ENCODE measurements around the gene PLAC1.

The PLAC1 gene

GRCh38 chrX:134658002-134658759 lies at the start of gene PLAC1:
TSS of gene PLAC1 (minus strand) at chrX:134658471. CDS start at chrX:134566682, 91,789 bp downstream.
- peak; percentile 2 for DNase-seq

- no peak for DNase-seq
Measured at GRCh38 chrX:134706138-134706537, 47.9 kb upstream of the PLAC1 start.

DNA sequence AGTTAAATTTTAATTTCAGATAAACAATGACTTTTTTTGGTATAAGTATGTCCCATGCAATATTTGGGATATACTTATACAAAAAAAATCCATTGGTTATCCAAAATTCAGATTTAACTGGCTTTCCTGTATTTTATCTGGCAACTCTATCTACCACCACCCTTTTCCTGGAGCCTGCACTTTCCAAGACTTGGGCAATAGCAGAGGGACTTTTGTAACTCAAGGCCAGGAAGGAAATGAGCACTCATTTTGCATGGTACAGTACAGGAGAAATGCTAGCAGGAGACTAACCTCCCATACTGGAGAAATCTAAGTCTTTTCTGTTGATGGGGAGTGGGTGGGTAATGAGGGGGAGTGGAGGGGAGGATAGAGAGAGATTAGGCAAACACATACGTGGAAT lies 37.7 kb upstream of the PLAC1 start:
- no peak for DNase-seq

DNA sequence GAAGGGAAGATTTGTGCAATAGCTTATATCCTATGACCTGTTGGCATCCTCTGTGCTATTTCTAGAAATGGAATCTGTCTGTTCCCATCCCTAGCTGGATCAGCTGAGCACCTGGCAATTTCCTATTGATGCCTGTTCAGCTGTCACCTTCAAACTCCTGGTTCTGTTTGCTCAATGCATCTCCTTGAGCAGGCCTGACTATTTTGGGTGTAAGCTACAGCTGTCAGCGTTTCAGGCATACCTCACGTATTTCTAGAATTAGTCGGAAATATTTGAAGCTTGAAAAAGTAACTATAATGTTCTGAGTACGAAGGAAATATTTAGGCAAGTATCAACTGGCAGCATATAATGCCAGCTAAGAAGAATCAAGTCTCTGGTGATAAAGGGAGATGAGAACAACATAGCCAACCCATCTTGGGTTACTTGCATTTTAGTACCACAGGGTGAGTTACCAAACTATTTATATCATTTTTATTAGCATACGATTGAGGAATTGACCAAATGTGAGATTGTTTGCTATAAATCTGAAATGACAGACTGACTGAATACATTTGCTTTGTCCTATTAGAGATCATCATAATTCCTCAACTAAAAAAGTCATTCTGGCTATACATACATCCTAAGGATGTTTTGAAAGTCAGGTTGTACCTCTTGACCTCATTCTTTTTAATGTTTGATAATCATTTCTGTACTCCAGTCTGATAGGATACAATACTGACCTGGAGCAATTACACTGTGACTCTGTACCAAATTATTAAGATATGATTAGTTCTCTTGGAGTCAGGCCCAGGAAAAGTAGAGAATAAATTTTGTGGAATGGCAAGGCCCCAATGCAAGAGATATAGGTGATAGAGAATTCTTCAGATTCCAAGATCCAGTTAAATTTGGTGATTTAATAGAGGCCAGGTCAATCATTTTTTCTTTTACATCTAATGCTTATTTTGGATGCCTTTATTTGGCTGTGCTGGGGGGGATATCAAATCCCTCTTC lies 36.4 kb upstream of the PLAC1 start:
- DNase-seq: no peak

- DNase-seq: no peak
Measured at GRCh38 chrX:134693644-134694043, 35.4 kb upstream of the PLAC1 start.

DNA sequence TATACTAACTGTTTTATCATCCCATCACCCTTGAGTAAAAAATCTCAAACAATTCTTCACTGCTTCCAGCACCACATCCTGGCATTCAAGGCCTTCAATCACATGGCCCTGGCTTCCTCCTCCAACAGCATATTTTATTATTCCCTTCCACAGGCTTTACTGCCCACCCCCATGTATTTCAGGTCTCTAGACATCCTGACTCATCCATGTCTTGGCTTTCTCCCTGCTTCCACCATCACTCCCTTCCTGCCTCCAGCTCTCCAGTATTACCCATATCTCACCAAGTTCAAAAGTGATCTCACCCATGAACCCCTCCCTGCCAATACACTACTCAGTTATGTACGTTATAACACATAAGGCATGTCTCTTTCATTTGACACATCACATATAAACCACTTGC lies 34.7 kb upstream of the PLAC1 start:
- no peak for DNase-seq

GRCh38 chrX:134692233-134692632 lies 34.0 kb upstream of the PLAC1 start:
- no peak for DNase-seq

DNA sequence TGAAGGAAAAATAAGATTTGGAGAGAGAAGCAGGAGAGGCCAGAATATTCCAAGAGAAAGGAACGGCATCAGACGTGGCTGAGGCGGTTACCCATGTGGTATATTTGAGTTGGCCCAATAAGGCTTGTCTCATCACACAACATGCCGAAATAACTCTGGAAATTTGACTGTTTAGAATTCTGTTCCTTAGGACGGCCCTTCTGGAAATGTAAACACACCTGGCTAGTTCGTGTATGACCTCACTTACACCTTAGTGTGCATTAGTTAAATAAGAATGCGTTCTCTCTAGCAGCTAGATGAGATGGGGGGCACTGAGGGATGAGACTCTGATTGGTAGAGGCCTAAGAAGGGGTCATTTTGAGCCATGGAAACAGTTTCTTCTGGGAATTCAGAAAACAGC lies 33.2 kb upstream of the PLAC1 start:
- DNase-seq: no peak

DNA sequence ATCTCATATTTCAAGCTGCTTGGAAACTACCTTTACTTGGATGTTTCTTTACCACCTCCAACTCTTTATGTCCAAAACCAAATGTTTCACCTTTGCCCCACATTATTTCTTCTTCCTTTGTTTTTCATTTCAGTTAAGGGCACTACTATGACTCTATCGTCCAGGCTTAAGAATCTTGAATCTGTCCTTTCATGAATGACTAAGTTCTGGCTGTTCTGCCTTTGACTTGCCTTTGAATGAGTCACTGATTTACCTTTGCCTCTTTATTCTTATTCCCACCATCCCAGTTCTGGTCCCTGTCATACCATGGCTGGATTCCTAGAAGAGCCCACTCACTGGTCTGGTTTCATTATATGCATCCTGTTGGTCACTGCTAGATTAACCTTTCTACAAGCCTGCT lies 30.6 kb upstream of the PLAC1 start:
- DNase-seq: no peak

DNA sequence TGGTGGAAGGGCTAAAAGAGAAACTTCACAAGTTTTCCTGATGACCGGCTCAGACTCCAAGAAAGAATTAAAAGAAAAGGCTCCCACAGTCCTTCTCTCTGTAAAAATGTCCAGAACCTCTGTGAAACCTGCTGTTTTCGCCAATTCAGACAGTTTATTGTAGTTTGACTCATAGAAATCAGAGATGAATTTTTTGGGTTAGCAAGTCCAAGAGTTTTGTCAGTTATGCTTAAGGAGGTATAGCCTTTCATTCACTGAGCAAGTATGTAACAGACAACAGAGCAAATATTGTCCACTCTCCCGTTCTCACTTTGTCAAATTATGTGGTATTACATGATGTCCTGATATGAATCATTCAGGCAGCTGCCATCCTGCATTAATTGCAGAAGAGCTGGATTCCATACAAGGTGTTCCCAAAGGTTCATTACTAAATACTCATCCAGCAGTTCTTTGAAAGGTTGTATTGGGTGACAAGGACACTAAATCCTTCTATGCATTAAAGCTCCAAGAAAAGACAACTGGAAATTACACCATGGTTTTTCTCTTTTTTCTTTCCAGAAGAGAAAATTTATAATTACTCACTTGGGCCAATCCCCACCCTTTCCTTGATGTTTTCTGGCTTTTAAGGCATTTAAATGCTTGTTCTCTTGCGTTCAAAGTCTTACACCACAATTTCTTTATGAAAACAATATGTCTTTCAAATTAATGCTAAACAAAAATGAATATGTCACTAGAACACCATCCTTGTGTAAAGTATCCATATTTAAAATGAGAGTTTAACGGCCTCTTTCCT lies 30.0 kb upstream of the PLAC1 start:
- no peak for DNase-seq

- no peak for DNase-seq
Measured at GRCh38 chrX:134685668-134686067, 27.4 kb upstream of the PLAC1 start.

DNA sequence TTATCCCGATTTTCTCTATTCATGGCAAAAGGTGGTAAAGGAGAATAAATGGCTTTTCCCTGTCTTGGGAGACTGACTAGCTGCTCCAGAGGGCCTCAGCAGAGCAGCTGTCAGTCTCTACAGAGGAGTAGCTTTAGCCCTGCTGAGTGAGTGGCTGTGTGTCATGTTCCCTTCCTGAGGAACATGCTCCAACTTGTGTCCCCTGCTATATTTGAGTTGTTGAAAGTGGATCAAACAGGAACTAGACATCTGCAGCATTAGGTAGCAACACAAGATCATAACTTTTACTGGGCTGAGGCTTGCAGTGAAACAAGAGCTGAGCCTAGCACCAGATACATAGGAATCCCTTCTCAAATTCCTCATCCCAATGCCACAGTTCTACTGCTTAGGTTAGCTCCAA lies 26.7 kb upstream of the PLAC1 start:
- DNase-seq: no peak

- DNase-seq: peak; percentile 53
Measured at GRCh38 chrX:134683351-134684005, 25.2 kb upstream of the PLAC1 start.

DNA sequence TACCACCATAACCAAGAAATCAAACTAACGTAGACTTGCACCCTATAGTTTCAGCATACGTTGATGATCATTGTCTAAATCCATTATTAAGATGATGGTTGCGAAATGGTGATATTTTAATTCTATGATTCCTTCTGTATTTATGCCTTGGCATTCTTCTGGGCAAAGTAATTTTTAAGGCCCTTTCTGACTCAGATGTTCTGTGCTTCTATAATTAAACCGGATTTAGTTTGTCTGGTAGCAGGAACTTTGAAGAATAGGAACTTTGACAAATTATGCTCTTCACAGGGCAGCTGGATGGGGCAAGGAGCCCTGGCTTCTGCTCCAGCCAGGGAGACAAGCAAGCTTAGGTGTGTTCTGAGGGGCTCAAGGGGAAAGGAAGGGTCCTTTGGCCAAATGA lies 23.8 kb upstream of the PLAC1 start:
- DNase-seq: no peak

DNA sequence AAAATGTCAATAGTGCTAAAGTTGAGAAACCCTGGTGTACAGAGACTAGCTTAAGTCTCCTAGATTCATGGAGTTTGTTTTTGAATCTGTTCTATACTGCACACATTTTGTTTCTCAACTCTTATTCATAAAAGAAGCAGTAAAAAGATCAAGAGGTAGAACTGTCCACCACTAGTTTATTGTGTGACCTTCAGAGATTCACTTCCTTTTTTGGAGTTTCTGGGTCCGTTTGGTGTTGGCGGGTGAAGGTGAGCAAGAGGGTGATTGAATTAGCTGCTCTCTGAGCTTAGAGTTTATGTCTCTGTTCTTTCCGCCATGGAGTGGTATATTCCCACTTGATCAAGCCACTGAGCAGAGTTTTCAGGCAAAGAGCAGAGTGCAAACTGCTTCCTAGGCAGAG lies 21.4 kb upstream of the PLAC1 start:
- no peak for DNase-seq

GRCh38 chrX:134679221-134679620 lies 20.9 kb upstream of the PLAC1 start:
- DNase-seq: no peak

GRCh38 chrX:134677332-134677731 lies 19.1 kb upstream of the PLAC1 start:
- no peak for DNase-seq

- DNase-seq: no peak
Measured at GRCh38 chrX:134676436-134676835, 18.2 kb upstream of the PLAC1 start.

- no peak for DNase-seq
Measured at GRCh38 chrX:134673123-134673522, 14.9 kb upstream of the PLAC1 start.

DNA sequence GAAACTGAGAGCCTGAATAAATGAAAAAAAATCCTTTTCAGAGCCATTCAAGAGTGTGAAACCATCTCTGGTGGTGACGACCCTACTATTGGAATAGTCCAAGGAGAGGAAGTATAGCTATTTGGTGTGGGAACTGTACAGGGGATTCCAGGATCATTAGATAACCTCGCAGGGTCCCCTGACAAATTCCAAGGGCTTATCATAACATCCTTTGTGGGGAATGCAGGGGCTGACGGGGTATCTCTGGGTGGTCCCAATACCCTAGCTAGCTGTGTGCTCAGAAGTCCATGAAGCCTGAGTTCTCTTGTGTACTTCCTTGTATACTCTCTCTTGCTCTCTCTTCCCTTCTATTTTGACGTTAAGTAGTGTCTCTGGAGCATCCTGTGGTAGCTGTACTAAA lies 13.8 kb upstream of the PLAC1 start:
- DNase-seq: no peak

DNA sequence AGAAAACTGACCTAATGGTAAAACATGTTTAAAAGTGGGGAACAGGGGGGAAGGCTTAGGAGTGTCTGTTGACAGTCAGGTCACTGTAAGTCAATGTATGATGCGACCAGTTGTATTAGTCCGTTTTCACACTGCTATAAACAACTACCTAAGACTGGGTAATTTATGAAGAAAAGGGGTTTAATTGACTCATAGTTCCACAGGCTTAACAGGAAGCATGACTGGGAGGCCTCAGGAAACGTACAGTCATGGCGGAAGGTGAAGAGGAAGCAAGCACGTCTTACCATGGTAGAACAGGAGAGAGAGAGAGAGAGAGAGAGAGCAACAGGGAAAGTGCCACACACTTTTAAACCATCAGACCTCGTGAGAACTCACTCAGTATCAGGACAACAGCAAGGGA lies 13.0 kb upstream of the PLAC1 start:
- no peak for DNase-seq

DNA sequence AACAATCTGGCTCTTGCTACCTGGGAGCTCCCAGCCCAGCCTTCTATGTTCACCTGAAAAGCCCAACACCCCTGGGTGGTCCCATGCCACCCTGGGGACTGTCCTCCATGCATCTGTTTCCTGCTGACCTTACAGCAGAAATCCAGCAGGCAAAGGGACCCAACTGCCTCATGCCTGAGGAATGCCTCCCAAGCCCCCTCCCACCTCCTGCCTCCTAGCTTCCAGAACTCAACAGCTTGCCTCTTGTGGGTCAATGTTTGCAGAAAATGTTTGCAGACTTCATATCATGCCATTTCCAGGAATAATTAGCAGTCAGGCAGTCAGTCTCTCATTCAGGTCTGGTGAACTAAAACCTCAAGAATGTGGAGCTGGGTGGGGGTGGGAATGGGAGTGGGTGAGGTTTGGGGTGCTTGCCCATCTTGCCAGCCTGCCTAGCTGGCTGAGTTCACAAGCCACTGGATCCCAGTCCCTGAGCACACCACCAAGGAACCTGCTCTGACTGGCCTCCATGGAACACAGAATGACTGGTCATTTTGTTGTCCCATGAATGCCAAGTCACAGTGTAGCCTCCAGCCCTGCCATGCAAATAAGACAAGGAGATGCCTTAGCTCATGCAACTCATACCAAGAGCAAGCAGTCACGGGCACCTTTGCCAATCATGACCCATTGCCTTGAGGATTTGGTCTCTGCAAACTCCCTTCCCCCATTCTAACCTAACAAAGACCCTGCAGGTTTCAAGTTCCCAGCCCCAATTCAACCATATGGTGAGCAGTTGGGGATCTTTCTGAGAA lies 12.1 kb upstream of the PLAC1 start:
- peak; percentile 13 for DNase-seq
